ENCODE measurements around the gene PLIN3. TPM values are rescaled to one million over a fixed set of nuclear protein-coding genes. Genes with fewer than 3 reads are reported as not detected.

The PLIN3 gene
- total and polyA plus RNA-seq, 2 of the 8 experiments (the other 6 are each of a cell fraction or from before 2014, with no cell fraction given): 60.7 to 61.5 TPM

DNA sequence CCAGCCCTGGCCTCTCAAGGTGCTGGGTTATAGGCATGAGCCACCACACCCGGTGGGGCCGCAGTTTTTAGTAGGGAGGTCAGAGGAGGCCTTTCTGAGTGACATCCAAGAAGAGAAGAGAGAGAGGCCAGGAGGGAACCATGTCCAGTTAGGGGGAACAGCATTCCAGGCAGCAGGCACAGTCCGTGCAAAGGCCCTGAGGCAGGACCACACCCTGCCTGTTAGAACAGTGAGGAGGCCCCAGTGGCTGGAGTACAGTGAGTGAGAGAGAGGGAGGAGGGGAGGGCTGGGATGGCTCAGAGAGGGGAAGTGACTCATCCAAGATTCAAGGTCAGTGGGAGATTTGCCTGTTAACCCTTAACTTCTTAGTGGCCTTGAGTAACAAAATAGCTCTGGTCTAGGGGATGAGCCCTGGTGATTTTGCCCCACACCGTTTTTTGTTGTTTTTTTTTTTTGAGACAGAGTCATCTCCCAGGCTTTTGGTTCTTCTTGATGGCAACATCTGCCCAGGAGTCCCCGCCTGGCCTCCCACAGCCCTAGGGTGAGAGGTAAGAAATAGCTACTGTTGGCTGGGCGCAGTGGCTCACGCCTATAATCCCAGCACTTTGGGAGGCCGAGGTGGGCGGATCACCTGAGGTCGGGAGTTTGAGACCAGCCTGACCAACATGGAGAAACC, 2.7 kb upstream of the PLIN3 start:
- Histone ChIP-seq H3K36me3 (ENCODE audit: control insufficient read depth in 2 of 4, insufficient read depth in 4 of 4, low read length in 3 of 4) (no peaks in the 10 kb centered on the region), H3K23me2 (ENCODE audit: low read depth, low read length) (no peaks in the 10 kb centered on the region; the same call in 1 of the 2 replicates), H3K79me1 (ENCODE audit: low read depth, low read length) (peaks cover 3% of the 10 kb centered on the region; the same call in 1 of the 2 replicates), H3K4me2 (ENCODE audit: insufficient read depth in 1 of 2, low read depth in 2 of 2, low read length in 2 of 2) (no peak overlapping the region), H3K18ac (ENCODE audit: extremely low read depth, low read length) (no peak overlapping the region), H3K4me3 (ENCODE audit: extremely low read depth in 1 of 4, insufficient read depth in 2 of 4, low read depth in 3 of 4, low read length in 4 of 4) (no peak overlapping the region), H3K4ac (replicated peaks; ENCODE audit: insufficient read length, low read depth, low read length) (no peak overlapping the region), H4K91ac (replicated peaks; ENCODE audit: insufficient read length, low read length) (no peak overlapping the region), H2BK120ac (replicated peaks; ENCODE audit: low read depth, low read length) (no peak overlapping the region), H3K56ac (replicated peaks; ENCODE audit: insufficient read length, low read depth, low read length) (no peak overlapping the region), H2AK5ac (ENCODE audit: low read depth, low read length) (no peak overlapping the region), H3K23ac (ENCODE audit: insufficient read length) (no peak overlapping the region), H2AFZ (ENCODE audit: low read length) (no peak overlapping the region), H2BK5ac (ENCODE audit: low read depth, low read length) (no peak overlapping the region), H4K8ac (ENCODE audit: extremely low read depth, insufficient read depth, low read length) (no peak overlapping the region), H2BK12ac (ENCODE audit: low read depth, low read length) (0 out of 2 replicates have a peak overlapping the region, but pooled peaks have one; percentile 9), H2BK20ac (ENCODE audit: low read length) (no peak overlapping the region), H3K4me1 (replicated peaks in 1 of 4; ENCODE audit: control insufficient read depth in 3 of 4, insufficient read depth in 4 of 4, low read length in 3 of 4) (peaks cover 0 to 5% (median 2%) of the 10 kb centered on the region in 4 experiments; a peak in 3 of 7 replicates), H2BK15ac (ENCODE audit: low read length) (no peak overlapping the region), H3K9ac (replicated peaks in 1 of 4; ENCODE audit: extremely low read depth in 1 of 4, low read depth in 3 of 4, low read length in 3 of 4) (no peak overlapping the region), H3K9me3 (ENCODE audit: insufficient read depth in 2 of 2, low read depth in 1 of 2, low read length in 1 of 2) (no peaks in the 10 kb centered on the region), H3K27me3 (replicated peaks in 1 of 4; ENCODE audit: control insufficient read depth in 3 of 4, extremely low read depth in 1 of 4, insufficient read depth in 3 of 4, low read length in 3 of 4) (no peaks in the 10 kb centered on the region), H3K79me2 (ENCODE audit: control insufficient read depth in 1 of 2, insufficient read depth in 2 of 2, low read length in 2 of 2) (peaks cover 0 to 6% of the 10 kb centered on the region in 2 experiments; a peak in 2 of 4 replicates), H4K5ac (ENCODE audit: insufficient read length, low read depth, low read length) (no peak overlapping the region), H4K20me1 (replicated peaks in 1 of 2; ENCODE audit: control insufficient read depth in 1 of 2, insufficient read depth in 2 of 2, low read length in 2 of 2) (peaks cover 0 to 4% of the 10 kb centered on the region in 2 experiments), H3K27ac (ENCODE audit: low read depth, low read length) (no peak overlapping the region), H3K14ac (ENCODE audit: insufficient read length) (no peak overlapping the region)
- DNase-seq (ENCODE audit: low read depth in 1 of 2, low spot score in 2 of 2) (peak in 1 of 2 experiments; percentile 49), FAIRE-seq (no peak)
- POLR2A ChIA-PET (ENCODE audit: partially characterized antibody): interaction anchor here (1.0 kb wide), 1 partner anchor 100 kb away, joined by 3 read pairs; no protein-coding TSS in a partner anchor
- peak; percentile 89 for TF ChIP-seq KDM1A (IDR thresholded peaks at IDR 0.05; ENCODE audit: borderline replicate concordance, low read length)
- no peak for TF ChIP-seq SIRT6 (IDR thresholded peaks at IDR 0.05; ENCODE audit: low read length)
- peak in 1 of 2 experiments; percentile 77; a peak in 1 of 4 replicates for TF ChIP-seq HDAC2 (IDR thresholded peaks at IDR 0.05; ENCODE audit: borderline replicate concordance in 1 of 2, low read depth in 2 of 2, low read length in 2 of 2)
- TF ChIP-seq JUND (IDR thresholded peaks at IDR 0.05; ENCODE audit: low read length): peak; percentile 24; the same call in 1 of the 2 replicates
- WGBS, 2 experiments (ENCODE audit: extremely low coverage in 1 of 2, insufficient coverage in 1 of 2, insufficient read length in 1 of 2, insufficient replicate concordance in 2 of 2, low coverage in 1 of 2, low lambda C conversion rate in 2 of 2, missing lambda C conversion rate in 1 of 2): 91% methylated on average over 10 of the region's 10 CpGs; no CpG with 5 or more reads in 1 of the 2 experiments
- CTCF ChIA-PET (ENCODE audit: partially characterized antibody): interaction anchor here (0.6 to 7.4 kb wide), 9 partner anchors 19 to 161 kb away, joined by 3 to 111 read pairs (median 4); no protein-coding TSS in a partner anchor
